GM18498 (cell line): ENCODE results near the gene TMEM60.
"Not testable (repeated sequence)": the region's sequence is repeated elsewhere in the genome, so short reads cannot be mapped to it uniquely, and the experiment has no call there.

Experiments used
- ATAC-seq: cut with Tn5 transposase; IDR thresholded peaks from one replicate; pipeline ENCODE4 v1.9.1; 2021; ENCODE audit warnings: mild to moderate bottlenecking, moderate library complexity; ENCODE audit not compliant: unreplicated experiment

The TMEM60 gene, protein sequence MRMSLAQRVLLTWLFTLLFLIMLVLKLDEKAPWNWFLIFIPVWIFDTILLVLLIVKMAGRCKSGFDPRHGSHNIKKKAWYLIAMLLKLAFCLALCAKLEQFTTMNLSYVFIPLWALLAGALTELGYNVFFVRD

DNA sequence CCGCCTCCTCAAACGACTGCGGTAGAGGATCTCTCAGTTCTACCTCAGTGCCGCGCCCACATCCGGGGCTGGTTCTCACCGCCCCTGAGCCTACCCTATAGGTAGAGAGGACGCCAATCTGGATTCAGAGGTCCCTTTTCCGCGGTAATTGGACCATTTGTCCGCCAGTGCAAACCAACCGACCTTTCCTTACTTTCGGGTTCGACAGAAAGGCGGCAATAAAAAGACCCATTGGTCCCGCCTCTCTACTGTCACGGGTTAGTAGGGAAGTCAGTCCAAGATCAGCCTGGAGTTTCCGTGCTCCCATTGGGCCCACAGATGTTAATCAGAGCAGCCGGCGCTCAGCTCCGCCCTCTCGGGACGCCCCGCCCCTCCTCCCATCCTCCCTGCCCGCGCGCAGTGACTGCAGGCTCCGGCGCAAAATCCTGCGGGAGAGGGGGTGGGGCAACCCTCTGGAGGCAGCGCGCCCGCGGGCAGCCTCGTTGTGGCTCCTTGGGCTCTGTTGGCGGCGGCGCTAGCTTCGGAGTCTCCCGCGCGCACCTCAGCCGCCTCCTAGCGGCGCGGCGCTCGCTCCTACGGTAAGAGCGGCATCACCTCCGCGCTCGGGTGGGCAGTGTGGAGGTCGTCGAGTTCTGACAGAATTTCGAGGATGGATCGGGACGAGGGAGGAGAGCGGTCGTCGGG, at the start of gene TMEM60, which contains the start of gene PHTF2:
TSS of gene TMEM60 (minus strand) at position 41 of the 684 bp plus-strand sequence. CDS start 4,061 bp downstream, outside the sequence.
TSS of gene PHTF2 (plus strand) at position 380 of the 684 bp plus-strand sequence.
- peak; percentile 91 for ATAC-seq

GRCh38 chr7:77846317-77847092, 48.3 kb upstream of the TMEM60 start:
- no peak for ATAC-seq

- no peak for ATAC-seq
These were observed 45.0 kb upstream of the TMEM60 start for GRCh38 chr7:77843194-77843593.

DNA sequence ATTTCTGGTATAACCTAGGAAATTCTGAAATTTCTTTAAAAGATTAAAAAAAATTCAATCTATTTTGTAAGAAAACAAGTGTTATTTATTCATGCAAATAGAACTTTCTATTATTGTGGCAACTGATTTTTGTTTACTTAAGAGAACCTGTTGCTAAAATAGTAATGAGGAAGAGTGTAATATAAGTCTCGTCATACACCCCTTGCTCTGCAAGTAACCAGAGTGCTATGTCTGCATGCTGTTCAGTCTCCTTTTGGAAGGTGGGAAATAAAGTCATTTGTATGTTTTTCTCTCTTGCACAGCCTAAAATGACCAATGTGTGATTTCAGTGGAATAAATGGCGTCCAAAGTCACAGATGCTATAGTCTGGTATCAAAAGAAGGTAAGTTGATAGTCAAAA, 41.7 kb upstream of the TMEM60 start:
- ATAC-seq, result no peak

DNA sequence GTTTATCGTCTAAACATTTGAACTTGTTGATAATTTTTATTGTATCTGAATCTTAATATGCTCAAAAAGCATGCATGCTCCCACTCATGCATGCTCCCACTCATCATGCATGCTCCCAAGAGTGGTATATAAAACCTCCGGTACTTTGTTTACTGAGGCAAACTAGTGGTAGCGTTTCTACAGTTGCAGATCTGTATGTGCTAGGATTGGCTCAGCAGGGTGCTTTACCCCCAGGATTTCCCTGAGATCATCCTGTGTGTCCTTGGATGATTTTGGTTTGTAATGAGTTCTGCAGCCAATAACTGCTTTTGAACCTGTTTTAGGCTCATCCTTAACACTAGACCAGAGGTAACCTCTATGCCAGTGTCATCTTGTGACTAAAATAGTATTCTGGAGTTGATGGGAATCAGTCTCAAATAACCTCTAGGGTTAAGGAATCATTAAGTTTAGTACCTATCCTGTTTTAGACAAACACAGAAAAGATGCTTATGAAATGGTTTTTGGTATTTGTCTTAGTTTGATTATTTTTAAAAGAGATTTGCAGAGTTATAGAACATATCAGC, 40.8 kb upstream of the TMEM60 start:
- no peak for ATAC-seq

DNA sequence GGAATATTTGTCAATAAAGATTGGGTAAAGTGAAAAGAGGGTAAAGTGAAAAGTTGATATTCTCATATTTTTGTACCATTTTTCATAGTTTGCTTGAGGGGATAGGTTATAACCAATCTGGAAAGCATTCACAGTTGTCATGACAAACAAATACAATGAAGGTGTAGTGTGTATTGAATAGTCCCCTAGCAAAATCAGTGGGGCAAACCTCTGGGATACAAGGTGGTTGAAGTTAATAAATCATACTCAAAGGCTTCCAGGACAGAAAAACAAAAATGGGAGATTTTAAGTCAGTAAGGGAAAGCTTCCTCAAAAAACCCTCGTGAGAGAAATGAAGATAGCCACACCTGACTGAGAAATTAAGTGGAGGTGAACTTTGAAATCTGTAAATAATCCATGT, 39.7 kb upstream of the TMEM60 start:
- no peak for ATAC-seq

- ATAC-seq, result no peak
These were observed 39.0 kb upstream of the TMEM60 start for GRCh38 chr7:77837275-77837674.

DNA sequence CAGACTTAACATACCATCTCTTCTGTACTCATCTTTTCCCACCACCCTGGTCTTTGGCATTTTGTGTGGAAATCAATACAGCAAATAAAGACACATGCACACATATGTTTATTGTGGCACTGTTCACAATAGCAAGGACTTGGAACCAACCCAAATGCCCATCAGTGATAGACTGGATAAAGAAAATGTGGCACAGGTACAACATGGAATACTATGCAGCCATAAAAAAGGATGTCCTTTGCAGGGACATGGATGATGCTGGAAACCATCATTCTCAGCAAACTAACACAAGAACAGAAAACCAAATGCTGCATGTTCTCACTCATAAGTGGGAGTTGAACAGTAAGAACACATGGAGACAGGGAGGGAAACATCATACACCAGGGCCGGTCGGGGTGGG, 38.2 kb upstream of the TMEM60 start:
- ATAC-seq, result not testable (repeated sequence)

DNA sequence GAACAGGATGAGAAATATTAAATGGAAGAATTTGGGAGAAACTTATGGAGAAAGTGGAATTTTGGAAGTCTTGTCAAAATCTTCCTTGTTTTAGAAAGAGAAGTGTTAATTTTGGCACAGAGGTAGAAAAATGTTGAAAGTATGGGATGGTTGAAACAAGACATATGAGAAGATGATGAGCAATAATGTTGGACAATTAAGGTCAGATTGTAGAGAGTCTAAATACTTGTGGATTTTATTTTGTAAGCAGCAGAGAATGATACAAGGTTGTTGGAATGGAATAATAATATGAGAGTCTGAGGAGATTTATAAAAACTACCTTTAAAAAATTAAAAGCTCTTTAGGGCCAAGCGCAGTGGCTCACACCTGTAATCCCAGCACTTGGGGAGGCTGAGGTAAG, 34.9 kb upstream of the TMEM60 start:
- ATAC-seq, result no peak

- no peak for ATAC-seq
These were observed 33.7 kb upstream of the TMEM60 start for GRCh38 chr7:77831953-77832352.

- no peak for ATAC-seq
These were observed 33.2 kb upstream of the TMEM60 start for GRCh38 chr7:77831481-77831880.

- ATAC-seq, result no peak
These were observed 32.6 kb upstream of the TMEM60 start for GRCh38 chr7:77830649-77831355.

DNA sequence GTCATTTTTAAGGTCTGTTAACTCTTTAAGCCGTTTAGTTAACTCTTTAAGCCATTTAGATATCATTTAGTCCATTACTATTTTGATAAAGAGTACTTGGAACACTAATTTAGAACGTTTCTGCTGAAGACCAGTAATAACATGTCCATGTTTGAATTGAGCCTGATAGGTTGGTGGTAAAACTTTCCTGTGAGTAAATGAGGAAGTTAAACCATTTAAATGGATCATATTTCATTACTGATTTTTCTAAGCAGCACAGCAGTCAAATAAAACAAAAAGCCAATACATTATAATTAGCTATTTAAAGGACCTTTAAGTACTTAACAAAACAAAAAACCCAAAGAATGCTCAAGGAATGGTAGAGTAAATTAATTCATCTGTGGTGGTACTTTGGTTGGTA, 29.8 kb upstream of the TMEM60 start:
- no peak for ATAC-seq

DNA sequence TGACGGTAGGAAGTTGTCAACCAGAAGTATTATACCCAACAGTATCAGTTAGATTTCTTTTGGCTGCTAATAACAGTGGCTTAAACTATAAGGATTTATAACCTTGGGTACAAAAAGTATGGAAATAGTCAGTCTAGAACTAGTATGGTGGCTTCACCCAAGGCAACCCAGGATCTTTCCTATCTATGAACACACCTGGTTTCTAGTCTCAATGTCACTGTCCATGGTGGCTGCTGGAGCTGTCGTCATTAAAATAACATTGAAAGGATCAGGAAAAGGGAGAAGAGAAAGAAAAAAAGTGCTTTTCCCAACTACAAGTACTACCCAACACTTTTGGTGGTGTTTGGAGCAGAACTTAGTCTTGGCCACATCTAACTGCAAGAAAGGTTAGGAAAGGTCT, 28.1 kb upstream of the TMEM60 start:
- ATAC-seq, result no peak

DNA sequence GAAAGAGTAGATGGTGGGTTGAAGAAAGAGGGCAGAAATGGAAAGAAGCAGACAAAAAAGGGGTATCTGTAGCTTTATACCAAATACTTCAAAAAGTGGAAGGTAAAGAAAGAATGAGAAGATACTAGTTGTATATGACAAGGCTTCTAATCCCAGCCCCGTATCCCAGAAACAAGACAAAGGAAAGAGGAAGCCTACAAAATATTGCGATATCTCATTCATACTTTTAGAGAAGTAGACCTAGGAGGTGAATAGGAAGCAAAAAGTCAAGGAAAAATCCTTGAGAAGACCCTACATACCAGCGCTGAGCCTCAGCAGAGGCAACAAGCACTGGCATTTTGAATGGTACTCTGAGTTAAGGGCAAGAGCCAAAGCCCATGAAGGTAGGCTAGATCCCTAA, 26.9 kb upstream of the TMEM60 start:
- no peak for ATAC-seq

DNA sequence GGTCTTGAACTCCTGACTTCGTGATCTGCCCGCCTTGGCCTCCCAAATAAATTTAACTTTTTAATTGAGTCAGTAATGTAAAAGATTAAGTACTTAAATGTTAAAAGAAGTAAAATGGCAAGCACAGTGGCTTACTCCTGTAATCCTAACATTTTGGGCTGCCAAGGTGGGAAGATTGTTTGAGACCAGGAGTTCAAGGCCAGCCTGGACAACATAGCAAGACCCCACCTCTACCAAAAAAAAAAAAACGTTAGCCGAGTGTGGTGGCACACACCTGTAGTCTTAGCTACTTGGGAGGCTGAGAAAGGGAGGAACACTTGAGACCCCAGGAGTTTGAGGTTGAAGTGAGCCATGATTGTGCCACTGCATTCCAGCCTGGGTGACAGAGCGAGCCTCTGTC, 26.4 kb upstream of the TMEM60 start:
- ATAC-seq, result no peak

- ATAC-seq, result peak; percentile 41
These were observed 25.6 kb upstream of the TMEM60 start for GRCh38 chr7:77823787-77824186.

DNA sequence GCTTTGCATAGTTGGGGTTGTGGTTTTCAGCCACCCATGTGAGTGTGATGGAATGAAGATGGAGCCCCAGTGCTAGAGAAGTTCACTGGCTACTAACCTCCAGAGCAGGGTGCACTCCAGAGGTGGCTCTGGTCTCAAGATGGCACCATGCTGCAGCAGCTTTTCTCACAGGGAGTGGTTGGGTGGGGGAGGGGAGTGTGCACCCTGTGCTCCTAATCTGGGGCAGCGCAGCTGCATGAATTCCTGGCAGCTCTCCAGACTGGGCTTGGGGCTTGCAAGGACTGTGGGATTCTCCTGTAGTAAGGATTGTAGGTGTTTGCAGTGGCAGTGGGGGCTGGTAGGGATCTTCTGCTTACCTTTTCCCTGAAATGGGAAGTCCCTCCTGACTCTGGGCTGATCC, 24.0 kb upstream of the TMEM60 start:
- ATAC-seq, result no peak

GRCh38 chr7:77820967-77821366, 22.7 kb upstream of the TMEM60 start:
- ATAC-seq, result no peak

DNA sequence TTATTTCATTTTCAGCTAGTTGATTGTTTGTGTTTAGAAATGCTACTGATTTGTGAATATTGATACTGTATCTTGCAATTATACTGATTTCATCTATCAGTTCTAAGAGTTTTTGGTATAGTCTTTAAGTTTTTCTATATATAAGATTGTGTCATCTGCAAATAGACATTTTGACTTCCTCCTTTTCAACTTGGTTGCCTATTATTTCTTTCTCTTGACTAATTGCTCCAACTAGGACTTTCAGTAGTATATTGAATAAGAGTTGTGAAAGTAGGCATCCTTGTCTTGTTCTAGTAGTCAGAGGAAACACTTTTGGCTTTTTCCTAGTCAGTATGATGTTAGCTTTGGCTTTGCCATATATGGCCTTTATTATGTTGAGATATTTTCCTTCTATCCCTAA, 20.8 kb upstream of the TMEM60 start:
- ATAC-seq, result no peak

DNA sequence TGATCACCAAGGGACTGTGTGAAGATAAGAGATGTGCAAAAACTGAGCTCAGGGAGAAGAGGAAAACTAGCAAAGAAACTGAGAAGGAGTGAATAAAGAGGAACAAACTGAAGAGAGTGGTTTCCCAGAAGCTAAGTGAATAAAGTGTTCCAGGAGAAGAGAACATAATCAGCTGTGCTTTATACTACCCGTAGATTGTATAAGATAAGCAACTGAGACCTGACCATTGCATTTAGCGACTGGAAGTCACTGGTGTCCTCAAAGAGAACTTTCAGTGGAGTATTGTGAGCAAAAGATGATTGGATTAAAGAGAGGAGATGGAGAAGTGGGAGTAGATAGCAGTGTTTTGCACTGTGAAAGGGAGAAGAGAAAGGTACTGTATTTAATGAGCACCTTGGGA, 14.9 kb upstream of the TMEM60 start:
- no peak for ATAC-seq
